ENCODE results near the gene AP5M1.

DNA sequence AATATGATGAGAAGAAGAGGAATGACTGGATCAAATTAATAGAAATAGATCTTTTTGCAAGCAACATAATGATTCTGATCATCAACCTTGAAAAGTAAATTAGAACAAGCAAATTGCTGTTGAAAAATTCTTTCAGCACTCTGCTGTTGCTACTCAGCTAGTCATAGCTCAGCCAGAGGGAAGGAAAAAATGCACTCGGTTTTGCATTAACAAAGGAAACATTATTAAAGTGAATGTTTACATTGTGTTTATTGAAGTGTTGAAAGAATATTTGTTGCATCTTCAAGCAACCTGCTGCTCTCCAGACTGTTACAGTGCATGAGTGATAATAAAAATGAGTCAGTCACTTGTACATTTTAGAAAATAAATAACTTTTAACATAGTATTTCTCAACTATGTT lies 26.5 kb downstream of the AP5M1 start:
- TF ChIP-seq POLR2AphosphoS5 (IDR thresholded peaks at IDR 0.05) (no peak), EZH2 (IDR thresholded peaks at IDR 0.05; ENCODE audit: borderline replicate concordance, insufficient read depth, low read length, poor library complexity, severe bottlenecking) (no peak), RAD21 (conservative IDR thresholded peaks at IDR 0.05) (no peak)
- TF ChIP-seq, protein P1, sequence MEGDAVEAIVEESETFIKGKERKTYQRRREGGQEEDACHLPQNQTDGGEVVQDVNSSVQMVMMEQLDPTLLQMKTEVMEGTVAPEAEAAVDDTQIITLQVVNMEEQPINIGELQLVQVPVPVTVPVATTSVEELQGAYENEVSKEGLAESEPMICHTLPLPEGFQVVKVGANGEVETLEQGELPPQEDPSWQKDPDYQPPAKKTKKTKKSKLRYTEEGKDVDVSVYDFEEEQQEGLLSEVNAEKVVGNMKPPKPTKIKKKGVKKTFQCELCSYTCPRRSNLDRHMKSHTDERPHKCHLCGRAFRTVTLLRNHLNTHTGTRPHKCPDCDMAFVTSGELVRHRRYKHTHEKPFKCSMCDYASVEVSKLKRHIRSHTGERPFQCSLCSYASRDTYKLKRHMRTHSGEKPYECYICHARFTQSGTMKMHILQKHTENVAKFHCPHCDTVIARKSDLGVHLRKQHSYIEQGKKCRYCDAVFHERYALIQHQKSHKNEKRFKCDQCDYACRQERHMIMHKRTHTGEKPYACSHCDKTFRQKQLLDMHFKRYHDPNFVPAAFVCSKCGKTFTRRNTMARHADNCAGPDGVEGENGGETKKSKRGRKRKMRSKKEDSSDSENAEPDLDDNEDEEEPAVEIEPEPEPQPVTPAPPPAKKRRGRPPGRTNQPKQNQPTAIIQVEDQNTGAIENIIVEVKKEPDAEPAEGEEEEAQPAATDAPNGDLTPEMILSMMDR (IDR thresholded peaks at IDR 0.05; ENCODE audit: poor library complexity, severe bottlenecking): no peak

Measured in neural cell (in vitro differentiated cells).